ENCODE results near the gene BLZF1.
"Not testable (repeated sequence)": the region's sequence is repeated elsewhere in the genome, so short reads cannot be mapped to it uniquely, and the experiment has no call there.

The BLZF1 gene

GRCh38 chr1:169381162-169381561 lies 13.2 kb downstream of the BLZF1 start:
- Mint-ChIP-seq H3K27ac (no peak overlapping the region), H3K36me3 (ENCODE audit: low read depth) (peaks cover 41% of the 10 kb centered on the region), H3K9me3 (no peaks in the 10 kb centered on the region), H3K27me3 (ENCODE audit: low read depth) (no peaks in the 10 kb centered on the region), H3K4me1 (ENCODE audit: low read depth) (peaks cover 4% of the 10 kb centered on the region), H3K4me3 (no peak overlapping the region)
- no peak for DNase-seq (ENCODE audit: low spot score)

GRCh38 chr1:169383449-169383848 lies 15.5 kb downstream of the BLZF1 start:
- no peaks in the 10 kb centered on the region for H3K9me3 Mint-ChIP-seq
- no peak overlapping the region for H3K4me3 Mint-ChIP-seq
- H3K4me1 Mint-ChIP-seq (ENCODE audit: low read depth) = no peaks in the 10 kb centered on the region
- H3K36me3 Mint-ChIP-seq (ENCODE audit: low read depth) = peaks cover 34% of the 10 kb centered on the region
- DNase-seq (ENCODE audit: low spot score) = no peak
- no peak overlapping the region for H3K27ac Mint-ChIP-seq
- no peaks in the 10 kb centered on the region for H3K27me3 Mint-ChIP-seq (ENCODE audit: low read depth)

GRCh38 chr1:169387399-169387798 lies 19.4 kb downstream of the BLZF1 start:
- peaks cover 46% of the 10 kb centered on the region for H3K36me3 Mint-ChIP-seq (ENCODE audit: low read depth)
- DNase-seq (ENCODE audit: low spot score) = no peak
- H3K27me3 Mint-ChIP-seq (ENCODE audit: low read depth) = no peaks in the 10 kb centered on the region
- no peak overlapping the region for H3K27ac Mint-ChIP-seq
- peaks cover 12% of the 10 kb centered on the region for H3K4me1 Mint-ChIP-seq (ENCODE audit: low read depth)
- H3K9me3 Mint-ChIP-seq = no peaks in the 10 kb centered on the region
- H3K4me3 Mint-ChIP-seq = no peak overlapping the region

GRCh38 chr1:169390303-169390702 lies 22.3 kb downstream of the BLZF1 start:
- Mint-ChIP-seq H3K27ac (peak overlapping the region; percentile 66), H3K4me1 (ENCODE audit: low read depth) (peaks cover 12% of the 10 kb centered on the region), H3K27me3 (ENCODE audit: low read depth) (no peaks in the 10 kb centered on the region), H3K4me3 (no peak overlapping the region), H3K36me3 (ENCODE audit: low read depth) (peaks cover 65% of the 10 kb centered on the region), H3K9me3 (no peaks in the 10 kb centered on the region)
- DNase-seq (ENCODE audit: low spot score) = no peak

- H3K27me3 Mint-ChIP-seq (ENCODE audit: low read depth) = no peaks in the 10 kb centered on the region
- H3K4me3 Mint-ChIP-seq = no peak overlapping the region
- no peak for DNase-seq (ENCODE audit: low spot score)
- peaks cover 12% of the 10 kb centered on the region for H3K4me1 Mint-ChIP-seq (ENCODE audit: low read depth)
- H3K27ac Mint-ChIP-seq = no peak overlapping the region
- peaks cover 73% of the 10 kb centered on the region for H3K36me3 Mint-ChIP-seq (ENCODE audit: low read depth)
- no peaks in the 10 kb centered on the region for H3K9me3 Mint-ChIP-seq
Observed at GRCh38 chr1:169392406-169392805, 24.4 kb downstream of the BLZF1 start.

GRCh38 chr1:169395955-169396354 lies 28.0 kb downstream of the BLZF1 start:
- no peaks in the 10 kb centered on the region for H3K27me3 Mint-ChIP-seq (ENCODE audit: low read depth)
- no peak for DNase-seq (ENCODE audit: low spot score)
- no peak overlapping the region for H3K27ac Mint-ChIP-seq
- H3K36me3 Mint-ChIP-seq (ENCODE audit: low read depth) = peaks cover 61% of the 10 kb centered on the region
- H3K4me1 Mint-ChIP-seq (ENCODE audit: low read depth) = no peaks in the 10 kb centered on the region
- peaks cover 3% of the 10 kb centered on the region for H3K9me3 Mint-ChIP-seq
- no peak overlapping the region for H3K4me3 Mint-ChIP-seq

GRCh38 chr1:169402578-169402977 lies 34.6 kb downstream of the BLZF1 start:
- H3K27ac Mint-ChIP-seq; H3K4me3 Mint-ChIP-seq; H3K4me1 Mint-ChIP-seq (ENCODE audit: low read depth); DNase-seq (ENCODE audit: low spot score); H3K27me3 Mint-ChIP-seq (ENCODE audit: low read depth): not testable (repeated sequence)
- Mint-ChIP-seq H3K9me3 (peaks cover 35% of the 10 kb centered on the region), H3K36me3 (ENCODE audit: low read depth) (peaks cover 12% of the 10 kb centered on the region)

GRCh38 chr1:169408340-169408739 lies 40.3 kb downstream of the BLZF1 start:
- H3K27me3 Mint-ChIP-seq (ENCODE audit: low read depth) = peaks cover 23% of the 10 kb centered on the region
- H3K27ac Mint-ChIP-seq; H3K36me3 Mint-ChIP-seq (ENCODE audit: low read depth); H3K4me1 Mint-ChIP-seq (ENCODE audit: low read depth); H3K4me3 Mint-ChIP-seq; DNase-seq (ENCODE audit: low spot score): not testable (repeated sequence)
- peaks cover 27% of the 10 kb centered on the region for H3K9me3 Mint-ChIP-seq

- H3K9me3 Mint-ChIP-seq = peaks cover 2% of the 10 kb centered on the region
- no peaks in the 10 kb centered on the region for H3K4me1 Mint-ChIP-seq (ENCODE audit: low read depth)
- H3K27me3 Mint-ChIP-seq (ENCODE audit: low read depth) = peaks cover 31% of the 10 kb centered on the region
- no peak overlapping the region for H3K4me3 Mint-ChIP-seq
- DNase-seq (ENCODE audit: low spot score) = no peak
- H3K36me3 Mint-ChIP-seq (ENCODE audit: low read depth) = no peaks in the 10 kb centered on the region
- H3K27ac Mint-ChIP-seq = no peak overlapping the region
Observed at GRCh38 chr1:169414952-169415351, 47.0 kb downstream of the BLZF1 start.

GRCh38 chr1:169421309-169421708 lies 53.3 kb downstream of the BLZF1 start:
- Mint-ChIP-seq H3K36me3 (ENCODE audit: low read depth) (no peaks in the 10 kb centered on the region), H3K27ac (no peak overlapping the region), H3K4me3 (no peak overlapping the region), H3K4me1 (ENCODE audit: low read depth) (no peaks in the 10 kb centered on the region), H3K9me3 (no peaks in the 10 kb centered on the region), H3K27me3 (ENCODE audit: low read depth) (peaks cover 58% of the 10 kb centered on the region)
- no peak for DNase-seq (ENCODE audit: low spot score)

- DNase-seq (ENCODE audit: low spot score) = no peak
- peaks cover 75% of the 10 kb centered on the region for H3K27me3 Mint-ChIP-seq (ENCODE audit: low read depth)
- H3K27ac Mint-ChIP-seq = no peak overlapping the region
- no peaks in the 10 kb centered on the region for H3K9me3 Mint-ChIP-seq
- H3K4me3 Mint-ChIP-seq = no peak overlapping the region
- peaks cover 6% of the 10 kb centered on the region for H3K4me1 Mint-ChIP-seq (ENCODE audit: low read depth)
- no peaks in the 10 kb centered on the region for H3K36me3 Mint-ChIP-seq (ENCODE audit: low read depth)
Observed at GRCh38 chr1:169426174-169426705, 58.2 kb downstream of the BLZF1 start.

GRCh38 chr1:169427081-169427641 lies 59.2 kb downstream of the BLZF1 start, which contains the start of gene CCDC181:
TSS of gene CCDC181 (minus strand) at chr1:169427474. CDS start at chr1:169424927, 2,547 bp downstream.
- Mint-ChIP-seq H3K36me3 (ENCODE audit: low read depth) (no peaks in the 10 kb centered on the region), H3K4me3 (peak within 1 kb of the TSS; percentile 97), H3K9me3 (peaks cover 8% of the 10 kb centered on the region), H3K27me3 (ENCODE audit: low read depth) (peaks cover 73% of the 10 kb centered on the region), H3K27ac (peak within 1 kb of the TSS; percentile 69), H3K4me1 (ENCODE audit: low read depth) (peaks cover 6% of the 10 kb centered on the region)
- DNase-seq (ENCODE audit: low spot score) = peak; percentile 70

All from T-helper 2 cell treated with Interferon-gamma antibody and Interleukin-4, amounts not matched to agents 5 μg/mL and 100 μg/mL, for 36 hours (primary cell).